K562 (cell line): ENCODE data around the gene CBX2. TPM values are rescaled to one million over a fixed set of nuclear protein-coding genes. Genes with fewer than 3 reads are reported as not detected.

ENCODE experiments used
- ARID3A ChIP-seq: IDR thresholded peaks from 2 replicates; pipeline ENCODE4 v1.6.1; 2012; ENCODE audit warnings: low read depth, low read length, improper control_type of control experiment, borderline replicate concordance
- CREM ChIP-seq: IDR thresholded peaks from 2 replicates; pipeline ENCODE4 v1.6.1; 2014; ENCODE audit warnings: antibody characterized with exemption, low read depth
- E2F8 ChIP-seq: fragments of 450-650 bp; IDR thresholded peaks from 2 replicates; pipeline ENCODE4 v1.7.1; 2018; ENCODE audit warnings: mild to moderate bottlenecking, low read depth; ENCODE audit not compliant: partially characterized antibody
- FOS ChIP-seq: IDR thresholded peaks from 3 replicates; pipeline ENCODE4 v1.6.1; 2011; ENCODE audit not compliant: insufficient read length; ENCODE audit errors: extremely low read depth
- GATA2 ChIP-seq: sonication (generic); formaldehyde crosslinking; IDR thresholded peaks from 2 replicates; pipeline ENCODE4 v1.4.0; 2020; ENCODE audit warnings: mild to moderate bottlenecking, missing genetic modification reagents
- HINFP ChIP-seq: fragments of 450-650 bp; conservative IDR thresholded peaks from 2 replicates; pipeline ENCODE4 v1.6.1; 2016; ENCODE audit warnings: missing genetic modification characterization, low read depth, mild to moderate bottlenecking, control low read depth, missing compliant biosample characterization
- KLF10 ChIP-seq: fragments of 250-450 bp; sonication (Bioruptor Pico); IDR thresholded peaks from 2 replicates; pipeline ENCODE4 v1.6.1; 2021; ENCODE audit warnings: matching md5 sums
- MCM7 ChIP-seq, 2 experiments: fragments of 450-650 bp; IDR thresholded peaks; 2 replicates each; pipeline ENCODE4 v1.6.1; 2016 to 2018
- PCBP2 ChIP-seq: fragments of 200-400 bp; formaldehyde crosslinking; IDR thresholded peaks from 2 replicates; pipeline ENCODE4 v1.6.1; 2018; ENCODE audit warnings: low read length, low read depth, mild to moderate bottlenecking, moderate library complexity; ENCODE audit not compliant: poor library complexity, severe bottlenecking
- PML ChIP-seq: IDR thresholded peaks from 2 replicates; pipeline ENCODE4 v1.6.1; 2012; ENCODE audit warnings: low read length, inconsistent platforms
- POLR2G ChIP-seq: fragments of 200-400 bp; formaldehyde crosslinking; IDR thresholded peaks from 2 replicates; pipeline ENCODE4 v1.6.1; 2017; ENCODE audit warnings: low read depth, mild to moderate bottlenecking, antibody characterized with exemption, low read length, moderate library complexity
- SLC30A9 ChIP-seq: fragments of 250-450 bp; sonication (Bioruptor Pico); IDR thresholded peaks from 2 replicates; pipeline ENCODE4 v1.8.0; 2022; ENCODE audit warnings: mild to moderate bottlenecking, moderate library complexity
- SMC3 ChIP-seq: conservative IDR thresholded peaks from 2 replicates; pipeline ENCODE4 v1.6.1; 2011; ENCODE audit warnings: low read depth, low read length, improper control_type of control experiment; ENCODE audit not compliant: insufficient read depth
- SNAPC5 ChIP-seq: fragments of 250-450 bp; sonication (Bioruptor Pico); IDR thresholded peaks from 2 replicates; pipeline ENCODE4 v1.8.0; 2021; ENCODE audit warnings: moderate library complexity, mild to moderate bottlenecking, inconsistent platforms
- SRF ChIP-seq, 2 experiments: fragments of 250-450, 450-650 bp in 1 of 2; sonication (Bioruptor Pico) in 1 of 2; sonication (generic) in 1 of 2; formaldehyde crosslinking; IDR thresholded peaks; 2 replicates each; pipeline versions ENCODE4 v1.5.0 to v1.5.1; 2020 to 2022; ENCODE audit warnings: mild to moderate bottlenecking in 1 of 2, missing genetic modification reagents in 1 of 2
- STAT5A ChIP-seq: IDR thresholded peaks from 2 replicates; pipeline ENCODE4 v1.6.1; 2012; ENCODE audit warnings: low read length, inconsistent platforms, borderline replicate concordance
- ZBTB17 ChIP-seq: fragments of 450-650 bp; formaldehyde crosslinking; IDR thresholded peaks from 2 replicates; pipeline ENCODE4 v1.4.0; 2020; ENCODE audit warnings: mild to moderate bottlenecking
- ZBTB9 ChIP-seq: fragments of 450-650 bp; formaldehyde crosslinking; IDR thresholded peaks from 2 replicates; pipeline ENCODE4 v1.4.0; 2020; ENCODE audit warnings: mild to moderate bottlenecking, moderate library complexity
- ZNF12 ChIP-seq: sonication (generic); formaldehyde crosslinking; IDR thresholded peaks from 2 replicates; pipeline ENCODE4 v1.4.0; 2020; ENCODE audit warnings: mild to moderate bottlenecking, missing genetic modification reagents
- ZNF134 ChIP-seq: fragments of 250-450 bp; sonication (Bioruptor Pico); conservative IDR thresholded peaks from 2 replicates; pipeline ENCODE4 v1.4.0; 2020
- ZNF23 ChIP-seq: fragments of 250-450 bp; sonication (Bioruptor Pico); IDR thresholded peaks from 2 replicates; pipeline ENCODE4 v1.4.0; 2020; ENCODE audit warnings: mild to moderate bottlenecking
- ZNF24 ChIP-seq: fragments of 450-650 bp; IDR thresholded peaks from 2 replicates; pipeline ENCODE4 v1.6.1; 2016
- ZNF436 ChIP-seq: fragments of 250-450, 450-650 bp; sonication (Bioruptor Pico); formaldehyde crosslinking; IDR thresholded peaks from 2 replicates; pipeline ENCODE4 v1.7.0; 2020; ENCODE audit warnings: mild to moderate bottlenecking
- polyA plus RNA-seq, 8 experiments: library from polyadenylated mRNA; depleted of rRNA in 4 of 8; stranded (reverse) in 5 of 8; unstranded in 3 of 8; fragments of >200 nt; fragmentation: Nextera tagmentation in 2 of 8; fragmentation: Illumina TruSeq in 1 of 8; extraction: Ambion mirVana in 2 of 8; extraction: Trizol in 1 of 8; gene quantifications; 2 replicates each; pipeline versions ENCODE4 v1.2.1 to v1.2.3, GENCODE V29; 2011 to 2014; ENCODE audit warnings: inconsistent platforms in 1 of 8, missing spikeins in 1 of 8
- total RNA-seq, 7 experiments: library from RNA; depleted of rRNA in 6 of 7; stranded (reverse); fragments of >200 nt in 6 of 7; fragmentation: Illumina TruSeq in 2 of 7; extraction: Trizol in 2 of 7; gene quantifications; 2 replicates each; pipeline versions ENCODE4 v1.2.1 to v1.2.3, GENCODE V29; 2011 to 2021; ENCODE audit warnings: low replicate concordance in 1 of 7

CBX2 gene
- total and polyA plus RNA-seq, 9 of the 15 experiments (the other 6 are each of a cell fraction or from before 2014, with no cell fraction given) = 0.66 to 26.9 (median 13.9) TPM

- TF ChIP-seq ZNF12 (CRISPR knock-in tag) (no peak), MCM7 (IDR thresholded peaks at IDR 0.05) (no peak), ZNF23 (no peak), ZNF24 (no peak), SLC30A9 (no peak), SMC3 (no peak), HINFP (tag) (no peak), GATA2 (peak; percentile 20; the same call in 1 of the 2 replicates), KLF10 (CRISPR knock-in tag) (no peak), SRF (CRISPR knock-in tag; IDR thresholded peaks at IDR 0.05) (peak in 1 of 2 experiments; percentile 67; a peak in 2 of 4 replicates), CREM (peak; percentile 79), FOS (no peak), ZBTB17 (no peak), ZNF134 (CRISPR knock-in tag) (no peak), E2F8 (peak; percentile 73), ZNF436 (no peak), STAT5A (no peak), PCBP2 (no peak), ARID3A (no peak), SNAPC5 (no peak), PML (no peak), ZBTB9 (peak; percentile 92), POLR2G (peak; percentile 16)
These were observed 58.1 kb downstream of the CBX2 start (continued) for GRCh38 chr17:79835953-79836509.
